NB4 (cell line): ENCODE results near the gene NRXN3.

Experiments
- POLR2A ChIP-seq: IDR thresholded peaks from 2 replicates; pipeline ENCODE4 v1.6.1; 2011; ENCODE audit warnings: mild to moderate bottlenecking; ENCODE audit not compliant: insufficient read length; ENCODE audit errors: extremely low read depth
- TF ChIP-seq, protein P1 (sequence below): IDR thresholded peaks from one replicate; pipeline ENCODE4 v1.5.1; 2012; ENCODE audit warnings: low read depth, low read length

DNA sequence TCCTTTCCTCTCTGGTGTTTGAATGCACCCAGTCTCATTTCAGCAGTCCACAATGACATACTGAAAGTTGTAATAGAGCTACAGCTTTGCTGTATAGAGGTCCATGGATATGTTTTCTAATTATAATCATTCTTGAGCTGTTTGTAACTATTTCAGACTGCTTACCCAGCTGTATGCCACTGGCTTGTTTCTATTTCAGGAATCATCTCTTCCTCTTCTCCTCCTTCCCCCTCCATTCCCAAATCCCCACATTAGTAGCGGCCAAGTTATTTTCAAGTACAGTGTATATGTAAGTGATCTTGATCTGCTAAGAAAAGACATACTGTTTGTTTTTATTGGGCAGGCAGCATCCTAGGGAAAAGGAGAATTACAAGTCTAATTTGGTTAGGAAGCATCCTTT lies 1266.2 kb downstream of the NRXN3 start:
- no peak for TF ChIP-seq POLR2A
- TF ChIP-seq, protein P1, sequence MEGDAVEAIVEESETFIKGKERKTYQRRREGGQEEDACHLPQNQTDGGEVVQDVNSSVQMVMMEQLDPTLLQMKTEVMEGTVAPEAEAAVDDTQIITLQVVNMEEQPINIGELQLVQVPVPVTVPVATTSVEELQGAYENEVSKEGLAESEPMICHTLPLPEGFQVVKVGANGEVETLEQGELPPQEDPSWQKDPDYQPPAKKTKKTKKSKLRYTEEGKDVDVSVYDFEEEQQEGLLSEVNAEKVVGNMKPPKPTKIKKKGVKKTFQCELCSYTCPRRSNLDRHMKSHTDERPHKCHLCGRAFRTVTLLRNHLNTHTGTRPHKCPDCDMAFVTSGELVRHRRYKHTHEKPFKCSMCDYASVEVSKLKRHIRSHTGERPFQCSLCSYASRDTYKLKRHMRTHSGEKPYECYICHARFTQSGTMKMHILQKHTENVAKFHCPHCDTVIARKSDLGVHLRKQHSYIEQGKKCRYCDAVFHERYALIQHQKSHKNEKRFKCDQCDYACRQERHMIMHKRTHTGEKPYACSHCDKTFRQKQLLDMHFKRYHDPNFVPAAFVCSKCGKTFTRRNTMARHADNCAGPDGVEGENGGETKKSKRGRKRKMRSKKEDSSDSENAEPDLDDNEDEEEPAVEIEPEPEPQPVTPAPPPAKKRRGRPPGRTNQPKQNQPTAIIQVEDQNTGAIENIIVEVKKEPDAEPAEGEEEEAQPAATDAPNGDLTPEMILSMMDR = no peak
